Measurements from ENCODE around the gene OR6C65. TPM values are rescaled to one million over a fixed set of nuclear protein-coding genes. Genes with fewer than 3 reads are reported as not detected.

OR6C65 gene
- total and polyA plus RNA-seq, 9 of the 15 experiments (the other 6 are each of a cell fraction or from before 2014, with no cell fraction given): not detected

DNA sequence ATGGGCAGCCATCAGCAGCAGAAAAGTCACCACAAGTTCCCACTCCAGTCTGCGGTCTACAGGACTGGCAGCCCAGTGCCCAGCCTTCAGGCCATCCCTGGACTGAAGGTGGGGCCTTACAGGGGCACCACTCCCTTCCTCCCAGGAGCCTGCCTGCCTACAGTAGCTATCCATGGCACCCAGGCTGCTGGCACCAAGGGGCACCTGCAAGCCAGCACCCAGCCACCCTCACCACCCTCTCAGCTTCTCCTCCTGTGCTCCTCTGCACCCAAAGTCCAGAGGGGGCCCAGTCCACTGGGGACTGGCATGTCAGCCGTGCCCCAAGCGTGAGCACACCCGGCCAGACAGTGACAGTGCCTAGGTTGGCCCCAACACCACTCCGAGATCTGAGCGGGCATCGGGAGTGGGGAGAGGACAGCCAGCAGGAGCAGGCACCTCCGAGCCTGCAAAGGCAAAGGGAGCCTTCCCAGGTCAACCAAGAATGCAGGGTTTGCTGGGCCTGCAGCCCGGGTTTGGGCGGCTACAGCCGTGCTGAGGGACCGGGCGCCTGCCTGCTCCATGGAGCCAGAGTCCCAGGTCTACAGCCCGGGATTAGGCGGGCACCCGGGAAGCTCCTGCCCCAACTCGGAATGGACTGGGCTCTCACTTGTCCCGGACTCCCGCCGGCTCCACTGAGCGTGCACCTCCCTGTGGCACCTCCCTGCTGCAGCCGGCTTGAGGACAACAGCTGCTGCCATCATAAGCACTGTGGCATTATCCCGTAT is 8.1 kb upstream of the OR6C65 start (continued):
- TF ChIP-seq SAFB2 (IDR thresholded peaks at IDR 0.05; ENCODE audit: borderline replicate concordance, low read depth, low read length, severe bottlenecking) (no peak), NR2C1 (IDR thresholded peaks at IDR 0.05) (no peak), NR2C1 (tag; IDR thresholded peaks at IDR 0.05) (no peak)
- TF ChIP-seq, protein P1, sequence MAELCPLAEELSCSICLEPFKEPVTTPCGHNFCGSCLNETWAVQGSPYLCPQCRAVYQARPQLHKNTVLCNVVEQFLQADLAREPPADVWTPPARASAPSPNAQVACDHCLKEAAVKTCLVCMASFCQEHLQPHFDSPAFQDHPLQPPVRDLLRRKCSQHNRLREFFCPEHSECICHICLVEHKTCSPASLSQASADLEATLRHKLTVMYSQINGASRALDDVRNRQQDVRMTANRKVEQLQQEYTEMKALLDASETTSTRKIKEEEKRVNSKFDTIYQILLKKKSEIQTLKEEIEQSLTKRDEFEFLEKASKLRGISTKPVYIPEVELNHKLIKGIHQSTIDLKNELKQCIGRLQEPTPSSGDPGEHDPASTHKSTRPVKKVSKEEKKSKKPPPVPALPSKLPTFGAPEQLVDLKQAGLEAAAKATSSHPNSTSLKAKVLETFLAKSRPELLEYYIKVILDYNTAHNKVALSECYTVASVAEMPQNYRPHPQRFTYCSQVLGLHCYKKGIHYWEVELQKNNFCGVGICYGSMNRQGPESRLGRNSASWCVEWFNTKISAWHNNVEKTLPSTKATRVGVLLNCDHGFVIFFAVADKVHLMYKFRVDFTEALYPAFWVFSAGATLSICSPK (IDR thresholded peaks at IDR 0.05; ENCODE audit: borderline replicate concordance): no peak

DNA sequence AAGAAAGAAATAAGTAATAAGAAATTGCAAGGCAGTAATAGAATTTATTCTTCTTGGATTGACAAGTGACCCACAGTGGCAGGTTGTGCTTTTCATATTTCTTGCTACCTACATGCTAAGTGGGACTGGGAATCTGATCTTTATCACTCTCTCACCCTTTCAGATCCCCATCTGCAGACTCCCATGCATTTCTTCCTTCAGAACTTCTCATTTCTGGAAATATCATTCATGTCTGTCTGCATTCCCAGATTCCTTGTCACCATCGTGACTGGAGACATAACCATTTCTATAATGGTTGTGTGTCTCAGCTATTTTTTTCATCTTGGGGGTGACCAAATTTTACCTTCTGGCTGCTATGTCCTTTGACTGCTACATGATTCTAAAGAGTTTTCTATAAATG is 4.0 kb upstream of the OR6C65 start:
- Histone ChIP-seq H3K9me1 (ENCODE audit: control insufficient read depth, insufficient read depth, low read length) (no peaks in the 10 kb centered on the region), H3K4me1 (replicated peaks in 1 of 2; ENCODE audit: control insufficient read depth in 2 of 2, insufficient read depth in 2 of 2, low read length in 2 of 2) (peaks cover 0 to 6% of the 10 kb centered on the region in 2 experiments; a peak in 1 of 5 replicates), H3K4me2 (ENCODE audit: insufficient read depth, low read length) (no peak overlapping the region), H3K27me3 (ENCODE audit: control insufficient read depth in 2 of 2, insufficient read depth in 2 of 2, low read length in 2 of 2) (peaks cover 0 to 12% of the 10 kb centered on the region in 2 experiments; a peak in 2 of 5 replicates), H3K36me3 (ENCODE audit: control insufficient read depth, insufficient read depth, low read length) (no peaks in the 10 kb centered on the region), H3K79me2 (ENCODE audit: control insufficient read depth, insufficient read depth, low read length) (no peaks in the 10 kb centered on the region), H3K9me3 (replicated peaks; ENCODE audit: control insufficient read depth, insufficient read depth, low read depth, low read length) (no peaks in the 10 kb centered on the region), H3K27ac (ENCODE audit: extremely low read depth, low read depth, low read length) (no peak overlapping the region), H3K9ac (ENCODE audit: insufficient read depth in 1 of 2, low read depth in 2 of 2, low read length in 2 of 2) (no peak overlapping the region), H2AFZ (ENCODE audit: low read depth, low read length) (no peak overlapping the region), H3K4me3 (no peak overlapping the region), H4K20me1 (replicated peaks; ENCODE audit: control insufficient read depth, insufficient read depth, low read length) (no peaks in the 10 kb centered on the region)
- 7% methylated on average over 1 of the region's 1 CpG for WGBS (ENCODE audit: insufficient coverage, low coverage, missing lambda C conversion rate)
- in situ Hi-C loops (cut with MboI) (no loop called here), intact Hi-C loops (cut with micrococcal nuclease) (no loop called here)
- DNase-seq (ENCODE audit: extremely low read depth in 1 of 4, low spot score in 3 of 4) (no peak), FAIRE-seq (no peak), ATAC-seq (no peak)
- no peak for TF ChIP-seq HNRNPK (IDR thresholded peaks at IDR 0.05; ENCODE audit: low read depth, low read length, poor library complexity, severe bottlenecking)
- TF ChIP-seq ZNF217 (CRISPR knock-in tag; IDR thresholded peaks at IDR 0.05): no peak
- no peak for TF ChIP-seq HNRNPL (IDR thresholded peaks at IDR 0.05; ENCODE audit: low read depth, low read length)
- TF ChIP-seq FIP1L1 (IDR thresholded peaks at IDR 0.05; ENCODE audit: low read depth, low read length, poor library complexity, severe bottlenecking): no peak
- TF ChIP-seq, protein P2, sequence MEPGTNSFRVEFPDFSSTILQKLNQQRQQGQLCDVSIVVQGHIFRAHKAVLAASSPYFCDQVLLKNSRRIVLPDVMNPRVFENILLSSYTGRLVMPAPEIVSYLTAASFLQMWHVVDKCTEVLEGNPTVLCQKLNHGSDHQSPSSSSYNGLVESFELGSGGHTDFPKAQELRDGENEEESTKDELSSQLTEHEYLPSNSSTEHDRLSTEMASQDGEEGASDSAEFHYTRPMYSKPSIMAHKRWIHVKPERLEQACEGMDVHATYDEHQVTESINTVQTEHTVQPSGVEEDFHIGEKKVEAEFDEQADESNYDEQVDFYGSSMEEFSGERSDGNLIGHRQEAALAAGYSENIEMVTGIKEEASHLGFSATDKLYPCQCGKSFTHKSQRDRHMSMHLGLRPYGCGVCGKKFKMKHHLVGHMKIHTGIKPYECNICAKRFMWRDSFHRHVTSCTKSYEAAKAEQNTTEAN (CRISPR knock-in tag; IDR thresholded peaks at IDR 0.05): no peak
- TF ChIP-seq FOXP1 (CRISPR knock-in tag; IDR thresholded peaks at IDR 0.05): no peak
- TF ChIP-seq SETDB1 (IDR thresholded peaks at IDR 0.05; ENCODE audit: low read length): no peak
- no peak for TF ChIP-seq ZNF140 (CRISPR knock-in tag; IDR thresholded peaks at IDR 0.05)
- TF ChIP-seq, protein P3, sequence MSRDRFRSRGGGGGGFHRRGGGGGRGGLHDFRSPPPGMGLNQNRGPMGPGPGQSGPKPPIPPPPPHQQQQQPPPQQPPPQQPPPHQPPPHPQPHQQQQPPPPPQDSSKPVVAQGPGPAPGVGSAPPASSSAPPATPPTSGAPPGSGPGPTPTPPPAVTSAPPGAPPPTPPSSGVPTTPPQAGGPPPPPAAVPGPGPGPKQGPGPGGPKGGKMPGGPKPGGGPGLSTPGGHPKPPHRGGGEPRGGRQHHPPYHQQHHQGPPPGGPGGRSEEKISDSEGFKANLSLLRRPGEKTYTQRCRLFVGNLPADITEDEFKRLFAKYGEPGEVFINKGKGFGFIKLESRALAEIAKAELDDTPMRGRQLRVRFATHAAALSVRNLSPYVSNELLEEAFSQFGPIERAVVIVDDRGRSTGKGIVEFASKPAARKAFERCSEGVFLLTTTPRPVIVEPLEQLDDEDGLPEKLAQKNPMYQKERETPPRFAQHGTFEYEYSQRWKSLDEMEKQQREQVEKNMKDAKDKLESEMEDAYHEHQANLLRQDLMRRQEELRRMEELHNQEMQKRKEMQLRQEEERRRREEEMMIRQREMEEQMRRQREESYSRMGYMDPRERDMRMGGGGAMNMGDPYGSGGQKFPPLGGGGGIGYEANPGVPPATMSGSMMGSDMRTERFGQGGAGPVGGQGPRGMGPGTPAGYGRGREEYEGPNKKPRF (IDR thresholded peaks at IDR 0.05; ENCODE audit: low read depth, low read length): no peak
- TF ChIP-seq NONO (IDR thresholded peaks at IDR 0.05; ENCODE audit: low read depth in 2 of 2, low read length in 1 of 2): no peak
- CTCF ChIA-PET (ENCODE audit: low intra/inter-chr PET ratio): no interaction called here
- POLR2A ChIA-PET: interaction anchor here (0.6 to 1.0 kb wide), 2 partner anchors 13 to 75 kb away, joined by 3 to 4 read pairs; no protein-coding TSS in a partner anchor
- BruUV-seq (replicated peaks): no TSS peak
